Effector memory CD4-positive, alpha-beta T cell (primary cell): ENCODE measurements around the gene ASCC1.
"Not testable (repeated sequence)": the region's sequence is repeated elsewhere in the genome, so short reads cannot be mapped to it uniquely, and the experiment has no call there.

Source experiments
- DNase-seq, 3 donors: peaks; one replicate each; pipeline ENCODE4 v3.0.0-alpha.2; 2020
- H3K27ac ChIP-seq: 2 replicates; pipeline ENCODE4 v1.7.0; 2013; ENCODE audit warnings: mild to moderate bottlenecking, low read length, moderate library complexity; ENCODE audit not compliant: insufficient read depth, poor library complexity, severe bottlenecking
- H3K27me3 ChIP-seq: replicated peaks from 2 replicates; pipeline ENCODE4 v1.7.0; 2013; ENCODE audit warnings: mild to moderate bottlenecking, low read length; ENCODE audit not compliant: insufficient read depth, control insufficient read depth, poor library complexity, severe bottlenecking
- H3K36me3 ChIP-seq: 2 replicates; pipeline ENCODE4 v1.7.0; 2013; ENCODE audit warnings: mild to moderate bottlenecking, low read length, moderate library complexity; ENCODE audit not compliant: control insufficient read depth, insufficient read depth
- H3K4me1 ChIP-seq: 2 replicates; pipeline ENCODE4 v1.7.0; 2013; ENCODE audit warnings: low read length, mild to moderate bottlenecking; ENCODE audit not compliant: control insufficient read depth, insufficient read depth, poor library complexity, severe bottlenecking
- H3K4me3 ChIP-seq: 2 replicates; pipeline ENCODE4 v1.7.0; 2013; ENCODE audit warnings: low read length, low read depth, mild to moderate bottlenecking; ENCODE audit not compliant: insufficient read depth, poor library complexity, severe bottlenecking
- H3K9me3 ChIP-seq: 2 replicates; pipeline ENCODE4 v1.7.0; 2013; ENCODE audit warnings: mild to moderate bottlenecking, low read length, moderate library complexity; ENCODE audit not compliant: control insufficient read depth

ASCC1 gene

GRCh38 chr10:72156223-72156622 is 59.9 kb downstream of the ASCC1 start:
- H3K36me3 ChIP-seq, result peaks cover 3% of the 10 kb centered on the region
- no peaks in the 10 kb centered on the region for H3K4me1 ChIP-seq
- no peaks in the 10 kb centered on the region for H3K27me3 ChIP-seq
- no peak for DNase-seq
- no peak overlapping the region for H3K4me3 ChIP-seq
- H3K27ac ChIP-seq, result no peak overlapping the region
- H3K9me3 ChIP-seq, result no peaks in the 10 kb centered on the region

GRCh38 chr10:72152286-72152685 is 63.8 kb downstream of the ASCC1 start:
- no peak overlapping the region for H3K27ac ChIP-seq
- no peaks in the 10 kb centered on the region for H3K4me1 ChIP-seq
- DNase-seq, result no peak
- no peaks in the 10 kb centered on the region for H3K27me3 ChIP-seq
- no peaks in the 10 kb centered on the region for H3K36me3 ChIP-seq
- no peaks in the 10 kb centered on the region for H3K9me3 ChIP-seq
- H3K4me3 ChIP-seq, result no peak overlapping the region

GRCh38 chr10:72150746-72151478 is 65.2 kb downstream of the ASCC1 start:
- H3K9me3 ChIP-seq, H3K27me3 ChIP-seq, H3K36me3 ChIP-seq, DNase-seq, H3K4me3 ChIP-seq, H3K27ac ChIP-seq, H3K4me1 ChIP-seq: not testable (repeated sequence)

- not testable (repeated sequence) for H3K4me1 ChIP-seq, DNase-seq, H3K9me3 ChIP-seq, H3K27ac ChIP-seq, H3K4me3 ChIP-seq, H3K27me3 ChIP-seq, H3K36me3 ChIP-seq
These were observed 68.8 kb downstream of the ASCC1 start for GRCh38 chr10:72147324-72147584.

- no peak overlapping the region for H3K27ac ChIP-seq
- DNase-seq, result no peak
- H3K27me3 ChIP-seq, result no peaks in the 10 kb centered on the region
These were observed 69.3 kb downstream of the ASCC1 start for GRCh38 chr10:72146559-72147323.

GRCh38 chr10:72146071-72146470 is 70.0 kb downstream of the ASCC1 start:
- Histone ChIP-seq H3K27ac (no peak overlapping the region), H3K4me3 (no peak overlapping the region), H3K9me3 (no peaks in the 10 kb centered on the region), H3K27me3 (no peaks in the 10 kb centered on the region), H3K4me1 (no peaks in the 10 kb centered on the region), H3K36me3 (no peaks in the 10 kb centered on the region)
- DNase-seq, result no peak

More at GRCh38 chr10:72146559-72147323, 69.3 kb downstream of the ASCC1 start:
- H3K9me3 ChIP-seq, result no peaks in the 10 kb centered on the region
- H3K4me1 ChIP-seq, result no peaks in the 10 kb centered on the region
- no peak overlapping the region for H3K4me3 ChIP-seq
- no peaks in the 10 kb centered on the region for H3K36me3 ChIP-seq

- H3K4me3 ChIP-seq, result no peak overlapping the region
- no peaks in the 10 kb centered on the region for H3K36me3 ChIP-seq
- no peaks in the 10 kb centered on the region for H3K4me1 ChIP-seq
These were observed 70.4 kb downstream of the ASCC1 start for GRCh38 chr10:72145657-72146056.

GRCh38 chr10:72140850-72141249 is 75.2 kb downstream of the ASCC1 start:
- no peaks in the 10 kb centered on the region for H3K9me3 ChIP-seq
- no peak overlapping the region for H3K27ac ChIP-seq
- H3K27me3 ChIP-seq, result no peaks in the 10 kb centered on the region
- H3K36me3 ChIP-seq, result no peaks in the 10 kb centered on the region
- no peak overlapping the region for H3K4me3 ChIP-seq
- no peak for DNase-seq
- no peaks in the 10 kb centered on the region for H3K4me1 ChIP-seq

More at GRCh38 chr10:72145657-72146056, 70.4 kb downstream of the ASCC1 start:
- Histone ChIP-seq H3K9me3 (no peaks in the 10 kb centered on the region), H3K27ac (no peak overlapping the region), H3K27me3 (no peaks in the 10 kb centered on the region)
- DNase-seq, result no peak

- Histone ChIP-seq H3K4me3 (no peak overlapping the region), H3K27me3 (no peaks in the 10 kb centered on the region), H3K4me1 (peaks cover 5% of the 10 kb centered on the region), H3K36me3 (no peaks in the 10 kb centered on the region), H3K27ac (no peak overlapping the region), H3K9me3 (no peaks in the 10 kb centered on the region)
- no peak for DNase-seq
These were observed 75.9 kb downstream of the ASCC1 start for GRCh38 chr10:72140174-72140573.

- H3K27me3 ChIP-seq, result no peaks in the 10 kb centered on the region
- no peak for DNase-seq
- H3K27ac ChIP-seq, result no peak overlapping the region
- no peaks in the 10 kb centered on the region for H3K36me3 ChIP-seq
- H3K4me1 ChIP-seq, result peaks cover 13% of the 10 kb centered on the region
- H3K4me3 ChIP-seq, result no peak overlapping the region
- no peaks in the 10 kb centered on the region for H3K9me3 ChIP-seq
These were observed 78.5 kb downstream of the ASCC1 start for GRCh38 chr10:72137583-72137982.
